ENCODE data around the gene SPRYD3. TPM values are rescaled to one million over a fixed set of nuclear protein-coding genes. Genes with fewer than 3 reads are reported as not detected.

Gene SPRYD3
- total RNA-seq, 1 donor from 2014 or later, result 21.8 TPM

GRCh38 chr12:53115891-53116648, 36.9 kb upstream of the SPRYD3 start:
- Mint-ChIP-seq H3K9me3 (ENCODE audit: unreplicated experiment) (no peaks in the 10 kb centered on the region), H3K27me3 (ENCODE audit: low read depth, unreplicated experiment) (peaks cover 19% of the 10 kb centered on the region), H3K27ac (ENCODE audit: unreplicated experiment) (no peak overlapping the region), H3K4me1 (ENCODE audit: low read depth, unreplicated experiment) (no peaks in the 10 kb centered on the region), H3K36me3 (ENCODE audit: low read depth, unreplicated experiment) (peaks cover 2% of the 10 kb centered on the region), H3K4me3 (ENCODE audit: unreplicated experiment) (no peak overlapping the region)
- no peaks in the 10 kb centered on the region for H3K27me3 ChIP-seq (ENCODE audit: insufficient read depth, low read length)
- no peak overlapping the region for H2AFZ ChIP-seq (ENCODE audit: low read depth, low read length)
- no peak overlapping the region for H3K9ac ChIP-seq (ENCODE audit: low read length)
- H3K4me3 ChIP-seq (ENCODE audit: insufficient read depth, low read depth, low read length), result no peak overlapping the region
- no peak overlapping the region for H3K27ac ChIP-seq (ENCODE audit: low read depth, low read length)
- no peaks in the 10 kb centered on the region for H3K79me2 ChIP-seq (ENCODE audit: insufficient read depth, low read length)
- H4K20me1 ChIP-seq (ENCODE audit: insufficient read depth, low read length), result no peaks in the 10 kb centered on the region
- no peaks in the 10 kb centered on the region for H3K36me3 ChIP-seq (ENCODE audit: insufficient read depth, low read length)
- TF ChIP-seq EZH2 (IDR thresholded peaks at IDR 0.05; ENCODE audit: insufficient read depth, low read length), result no peak
- TF ChIP-seq CTCF (IDR thresholded peaks at IDR 0.05; ENCODE audit: insufficient read depth, low read depth, low read length), result no peak
- DNase-seq (ENCODE audit: low read depth) (no peak), FAIRE-seq (no peak)
- H3K4me1 ChIP-seq (ENCODE audit: insufficient read depth, low read length), result no peaks in the 10 kb centered on the region
- no peaks in the 10 kb centered on the region for H3K9me3 ChIP-seq (ENCODE audit: insufficient read depth, low read depth, low read length)
- H3K4me2 ChIP-seq (ENCODE audit: low read length), result no peak overlapping the region

- Histone ChIP-seq H3K4me1 (ENCODE audit: insufficient read depth, low read length) (no peaks in the 10 kb centered on the region), H4K20me1 (ENCODE audit: insufficient read depth, low read length) (no peaks in the 10 kb centered on the region), H3K79me2 (ENCODE audit: insufficient read depth, low read length) (no peaks in the 10 kb centered on the region), H3K36me3 (ENCODE audit: insufficient read depth, low read length) (no peaks in the 10 kb centered on the region), H3K9ac (ENCODE audit: low read length) (no peak overlapping the region), H3K4me3 (ENCODE audit: insufficient read depth, low read depth, low read length) (no peak overlapping the region), H3K9me3 (ENCODE audit: insufficient read depth, low read depth, low read length) (no peaks in the 10 kb centered on the region), H3K27me3 (ENCODE audit: insufficient read depth, low read length) (no peaks in the 10 kb centered on the region), H3K4me2 (ENCODE audit: low read length) (no peak overlapping the region), H2AFZ (ENCODE audit: low read depth, low read length) (no peak overlapping the region), H3K27ac (ENCODE audit: low read depth, low read length) (no peak overlapping the region)
- H3K36me3 Mint-ChIP-seq (ENCODE audit: low read depth, unreplicated experiment), result peaks cover 2% of the 10 kb centered on the region
- no peak overlapping the region for H3K4me3 Mint-ChIP-seq (ENCODE audit: unreplicated experiment)
- H3K27me3 Mint-ChIP-seq (ENCODE audit: low read depth, unreplicated experiment), result peaks cover 19% of the 10 kb centered on the region
- H3K4me1 Mint-ChIP-seq (ENCODE audit: low read depth, unreplicated experiment), result no peaks in the 10 kb centered on the region
- H3K9me3 Mint-ChIP-seq (ENCODE audit: unreplicated experiment), result no peaks in the 10 kb centered on the region
- FAIRE-seq (no peak), DNase-seq (ENCODE audit: low read depth) (no peak)
- TF ChIP-seq EZH2 (IDR thresholded peaks at IDR 0.05; ENCODE audit: insufficient read depth, low read length), result no peak
- no peak for TF ChIP-seq CTCF (IDR thresholded peaks at IDR 0.05; ENCODE audit: insufficient read depth, low read depth, low read length)
- H3K27ac Mint-ChIP-seq (ENCODE audit: unreplicated experiment), result no peak overlapping the region
These were observed 36.1 kb upstream of the SPRYD3 start for GRCh38 chr12:53115112-53115890.

Data from astrocyte (in vitro differentiated cells and primary cell).